Trophoblast cell (in vitro differentiated cells and primary cell): Measurements from ENCODE around the gene SLIT3.

Experiments used
- DNase-seq, 2 donors: peaks; one replicate each; pipeline ENCODE4 v3.0.0-alpha.2; 2016
- H2AFZ ChIP-seq: 2 replicates; pipeline ENCODE4 v1.6.1; 2013; ENCODE audit warnings: low read length, moderate library complexity, mild to moderate bottlenecking; ENCODE audit not compliant: insufficient read depth, poor library complexity
- H2AK5ac ChIP-seq: 2 replicates; pipeline ENCODE4 v1.6.1; 2013; ENCODE audit warnings: mild to moderate bottlenecking, low read length
- H2BK120ac ChIP-seq: 2 replicates; pipeline ENCODE4 v1.6.1; 2013; ENCODE audit warnings: low read length, mild to moderate bottlenecking, moderate library complexity; ENCODE audit not compliant: insufficient read depth, poor library complexity
- H2BK12ac ChIP-seq: 2 replicates; pipeline ENCODE4 v1.6.1; 2013; ENCODE audit warnings: mild to moderate bottlenecking, low read length, moderate library complexity
- H2BK5ac ChIP-seq: 2 replicates; pipeline ENCODE4 v1.6.1; 2013; ENCODE audit warnings: low read length, low read depth, moderate library complexity, mild to moderate bottlenecking; ENCODE audit not compliant: poor library complexity
- H3K14ac ChIP-seq: 2 replicates; pipeline ENCODE4 v1.6.1; 2013; ENCODE audit warnings: mild to moderate bottlenecking, low read length
- H3K18ac ChIP-seq: 2 replicates; pipeline ENCODE4 v1.6.1; 2013; ENCODE audit warnings: mild to moderate bottlenecking, low read length
- H3K23ac ChIP-seq: 2 replicates; pipeline ENCODE4 v1.6.1; 2013; ENCODE audit warnings: low read length
- H3K27ac ChIP-seq: 2 replicates; pipeline ENCODE4 v1.5.1; 2013; ENCODE audit warnings: low read depth, mild to moderate bottlenecking, inconsistent platforms, low read length, moderate library complexity
- H3K27me3 ChIP-seq: 2 replicates; pipeline ENCODE4 v1.6.1; 2013; ENCODE audit warnings: inconsistent platforms, mild to moderate bottlenecking, low read length, moderate library complexity; ENCODE audit not compliant: insufficient read depth
- H3K36me3 ChIP-seq, 2 experiments: 1 replicate in 1 of 2; 2 replicates in 1 of 2; pipeline ENCODE4 v1.6.1; 2013; ENCODE audit warnings: low read length in 2 of 2, mild to moderate bottlenecking in 2 of 2, moderate library complexity in 1 of 2; ENCODE audit not compliant: insufficient read depth in 2 of 2, control insufficient read depth in 1 of 2
- H3K4ac ChIP-seq: 2 replicates; pipeline ENCODE4 v1.6.1; 2013; ENCODE audit warnings: low read depth, mild to moderate bottlenecking, low read length, moderate library complexity
- H3K4me1 ChIP-seq, 2 experiments: 1 replicate in 1 of 2; 2 replicates in 1 of 2; pipeline ENCODE4 v1.6.1; 2013; ENCODE audit warnings: low read length in 2 of 2, mild to moderate bottlenecking in 2 of 2, moderate library complexity in 1 of 2; ENCODE audit not compliant: insufficient read depth in 2 of 2, control insufficient read depth in 1 of 2
- H3K4me2 ChIP-seq: 2 replicates; pipeline ENCODE4 v1.6.1; 2013; ENCODE audit warnings: inconsistent platforms, mild to moderate bottlenecking, low read length, moderate library complexity
- H3K4me3 ChIP-seq: 2 replicates; pipeline ENCODE4 v1.5.1; 2013; ENCODE audit warnings: mild to moderate bottlenecking, low read depth, low read length, inconsistent platforms
- H3K79me1 ChIP-seq: one replicate; pipeline ENCODE4 v1.6.1; 2013; ENCODE audit warnings: low read length
- H3K79me2 ChIP-seq: 2 replicates; pipeline ENCODE4 v1.6.1; 2013; ENCODE audit warnings: low read length, mild to moderate bottlenecking; ENCODE audit not compliant: control insufficient read depth, insufficient read depth, poor library complexity
- H3K9ac ChIP-seq: 2 replicates; pipeline ENCODE4 v1.6.1; 2013; ENCODE audit warnings: mild to moderate bottlenecking, low read length
- H3K9me3 ChIP-seq: 2 replicates; pipeline ENCODE4 v1.6.1; 2013; ENCODE audit warnings: low read depth, mild to moderate bottlenecking, control low read depth, inconsistent platforms, low read length; ENCODE audit not compliant: insufficient read depth
- H4K12ac ChIP-seq: 2 replicates; pipeline ENCODE4 v1.6.1; 2013; ENCODE audit warnings: low read depth, mild to moderate bottlenecking, low read length, moderate library complexity
- H4K8ac ChIP-seq: 2 replicates; pipeline ENCODE4 v1.6.1; 2013; ENCODE audit warnings: low read depth, mild to moderate bottlenecking, low read length, moderate library complexity
- H4K91ac ChIP-seq: one replicate; pipeline ENCODE4 v1.6.1; 2013; ENCODE audit warnings: low read depth, mild to moderate bottlenecking, low read length, moderate library complexity
- WGBS: extraction: QIAGEN DNeasy Blood & Tissue Kit; methylation state at CpG from one replicate; pipeline ENCODE4 v1.1.7; 2013; ENCODE audit warnings: missing lambda C conversion rate; ENCODE audit not compliant: insufficient read length, insufficient coverage; ENCODE audit errors: extremely low coverage; 5-methylcytosine and 5-hydroxymethylcytosine counted together

Gene SLIT3

DNA sequence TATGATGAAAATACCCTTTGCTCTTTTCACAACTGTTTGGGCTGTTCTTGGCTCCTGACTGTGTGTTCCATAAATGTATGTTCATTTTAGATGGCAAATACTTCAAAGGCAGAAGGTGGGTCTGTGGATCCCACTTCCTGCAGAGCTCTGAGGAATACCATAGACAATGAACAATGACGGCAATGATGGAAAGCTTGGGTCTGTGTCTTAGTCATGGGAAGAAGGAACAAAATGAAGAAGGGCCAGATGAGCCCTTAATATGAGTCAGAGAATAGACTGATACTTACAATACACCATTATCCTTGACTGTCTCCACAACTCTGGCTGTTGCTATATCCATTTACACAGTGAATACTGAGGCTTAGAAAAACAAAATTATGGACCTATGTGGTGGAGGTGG lies 126.0 kb downstream of the SLIT3 start:
- Histone ChIP-seq H2BK12ac (no peak overlapping the region), H3K79me1 (peaks cover 2% of the 10 kb centered on the region), H3K4ac (no peak overlapping the region), H3K27ac (no peak overlapping the region), H3K18ac (no peak overlapping the region), H4K8ac (no peak overlapping the region), H2AFZ (no peak overlapping the region), H2BK120ac (no peak overlapping the region), H3K27me3 (no peaks in the 10 kb centered on the region), H4K12ac (no peak overlapping the region), H3K4me2 (no peak overlapping the region), H3K4me1 (peaks cover 13 to 20% of the 10 kb centered on the region in 2 experiments), H3K36me3 (peaks cover 2 to 7% of the 10 kb centered on the region in 2 experiments), H3K14ac (no peak overlapping the region), H3K23ac (no peak overlapping the region), H4K91ac (no peak overlapping the region), H3K9me3 (no peaks in the 10 kb centered on the region), H2BK5ac (no peak overlapping the region), H3K4me3 (no peak overlapping the region), H3K79me2 (no peaks in the 10 kb centered on the region), H2AK5ac (no peak overlapping the region), H3K9ac (no peak overlapping the region)
- no peak for DNase-seq
- WGBS = no CpG with 5 or more reads among the region's 1 CpG

GRCh38 chr5:169173372-169173771 lies 127.6 kb downstream of the SLIT3 start:
- no peaks in the 10 kb centered on the region for H3K9me3 ChIP-seq
- no peak overlapping the region for H2AK5ac ChIP-seq
- H3K9ac ChIP-seq = no peak overlapping the region
- H2BK5ac ChIP-seq = no peak overlapping the region
- no peak overlapping the region for H3K23ac ChIP-seq
- H4K12ac ChIP-seq = no peak overlapping the region
- DNase-seq = peak in 1 of 2 donors; percentile 6
- H3K4me3 ChIP-seq = no peak overlapping the region
- H3K79me1 ChIP-seq = peaks cover 2% of the 10 kb centered on the region
- H4K8ac ChIP-seq = no peak overlapping the region
- H3K18ac ChIP-seq = no peak overlapping the region
- no peak overlapping the region for H2BK12ac ChIP-seq
- H3K4me2 ChIP-seq = no peak overlapping the region
- H4K91ac ChIP-seq = no peak overlapping the region
- no peak overlapping the region for H3K4ac ChIP-seq
- no peak overlapping the region for H2BK120ac ChIP-seq
- peaks cover 2 to 7% of the 10 kb centered on the region in 2 experiments for H3K36me3 ChIP-seq
- no peak overlapping the region for H3K14ac ChIP-seq
- peaks cover 15 to 22% of the 10 kb centered on the region in 2 experiments for H3K4me1 ChIP-seq
- H2AFZ ChIP-seq = no peak overlapping the region
- no peaks in the 10 kb centered on the region for H3K27me3 ChIP-seq
- WGBS = no CpG with 5 or more reads among the region's 6 CpGs
- H3K27ac ChIP-seq = no peak overlapping the region
- no peaks in the 10 kb centered on the region for H3K79me2 ChIP-seq

DNA sequence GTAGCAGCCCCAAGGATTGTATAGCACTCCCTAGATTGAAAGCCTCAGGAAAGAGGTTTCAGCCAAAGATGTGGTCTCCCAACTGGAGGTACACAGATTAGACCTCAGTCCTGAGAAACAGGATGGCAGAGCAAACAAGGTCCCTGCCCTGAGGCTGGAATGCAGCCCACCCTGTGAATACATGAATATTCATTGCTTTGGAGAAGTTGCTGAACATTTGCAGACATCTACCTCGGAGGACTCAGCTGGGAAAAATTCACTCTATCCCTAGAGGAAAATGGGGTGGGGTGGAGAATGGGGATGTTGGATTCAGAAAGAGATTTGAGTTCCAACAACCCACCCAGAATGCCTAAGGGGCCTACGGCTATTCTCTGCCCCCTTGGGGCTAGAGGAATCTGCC lies 129.4 kb downstream of the SLIT3 start:
- H3K27me3 ChIP-seq = no peaks in the 10 kb centered on the region
- H3K4me3 ChIP-seq = no peak overlapping the region
- H2AK5ac ChIP-seq = no peak overlapping the region
- H3K14ac ChIP-seq = no peak overlapping the region
- peaks cover 2 to 5% of the 10 kb centered on the region in 2 experiments for H3K36me3 ChIP-seq
- DNase-seq = no peak
- H2BK5ac ChIP-seq = no peak overlapping the region
- no CpG with 5 or more reads among the region's 2 CpGs for WGBS
- H3K27ac ChIP-seq = no peak overlapping the region
- no peak overlapping the region for H3K23ac ChIP-seq
- no peaks in the 10 kb centered on the region for H3K79me2 ChIP-seq
- H2AFZ ChIP-seq = no peak overlapping the region
- peaks cover 2% of the 10 kb centered on the region for H3K79me1 ChIP-seq
- no peak overlapping the region for H2BK120ac ChIP-seq
- H4K8ac ChIP-seq = no peak overlapping the region
- H2BK12ac ChIP-seq = no peak overlapping the region
- no peak overlapping the region for H3K4me2 ChIP-seq
- H3K9ac ChIP-seq = no peak overlapping the region
- peaks cover 11 to 21% of the 10 kb centered on the region in 2 experiments for H3K4me1 ChIP-seq
- no peak overlapping the region for H4K91ac ChIP-seq
- no peak overlapping the region for H4K12ac ChIP-seq
- H3K9me3 ChIP-seq = no peaks in the 10 kb centered on the region
- no peak overlapping the region for H3K18ac ChIP-seq
- no peak overlapping the region for H3K4ac ChIP-seq

- Histone ChIP-seq H3K27ac (no peak overlapping the region), H3K9me3 (no peaks in the 10 kb centered on the region), H3K14ac (no peak overlapping the region), H3K23ac (no peak overlapping the region), H3K4me2 (no peak overlapping the region), H3K79me2 (no peaks in the 10 kb centered on the region), H4K8ac (no peak overlapping the region), H3K4me1 (peaks cover 10 to 20% of the 10 kb centered on the region in 2 experiments), H2AFZ (no peak overlapping the region), H3K36me3 (no peaks in the 10 kb centered on the region), H2BK5ac (no peak overlapping the region), H3K18ac (no peak overlapping the region), H2BK120ac (no peak overlapping the region), H3K79me1 (no peaks in the 10 kb centered on the region), H3K9ac (no peak overlapping the region), H3K4me3 (no peak overlapping the region), H2BK12ac (no peak overlapping the region), H2AK5ac (no peak overlapping the region), H4K12ac (no peak overlapping the region), H3K27me3 (no peaks in the 10 kb centered on the region), H3K4ac (no peak overlapping the region), H4K91ac (no peak overlapping the region)
- WGBS = no CpG with 5 or more reads among the region's 4 CpGs
- peak; percentile 15 to 50 for DNase-seq
Observed at GRCh38 chr5:169169783-169170182, 131.2 kb downstream of the SLIT3 start.
